ENCODE results near the gene RIT1.

GRCh38 chr1:155911156-155912055 is at the start of gene RIT1:
- TF ChIP-seq, protein P1, sequence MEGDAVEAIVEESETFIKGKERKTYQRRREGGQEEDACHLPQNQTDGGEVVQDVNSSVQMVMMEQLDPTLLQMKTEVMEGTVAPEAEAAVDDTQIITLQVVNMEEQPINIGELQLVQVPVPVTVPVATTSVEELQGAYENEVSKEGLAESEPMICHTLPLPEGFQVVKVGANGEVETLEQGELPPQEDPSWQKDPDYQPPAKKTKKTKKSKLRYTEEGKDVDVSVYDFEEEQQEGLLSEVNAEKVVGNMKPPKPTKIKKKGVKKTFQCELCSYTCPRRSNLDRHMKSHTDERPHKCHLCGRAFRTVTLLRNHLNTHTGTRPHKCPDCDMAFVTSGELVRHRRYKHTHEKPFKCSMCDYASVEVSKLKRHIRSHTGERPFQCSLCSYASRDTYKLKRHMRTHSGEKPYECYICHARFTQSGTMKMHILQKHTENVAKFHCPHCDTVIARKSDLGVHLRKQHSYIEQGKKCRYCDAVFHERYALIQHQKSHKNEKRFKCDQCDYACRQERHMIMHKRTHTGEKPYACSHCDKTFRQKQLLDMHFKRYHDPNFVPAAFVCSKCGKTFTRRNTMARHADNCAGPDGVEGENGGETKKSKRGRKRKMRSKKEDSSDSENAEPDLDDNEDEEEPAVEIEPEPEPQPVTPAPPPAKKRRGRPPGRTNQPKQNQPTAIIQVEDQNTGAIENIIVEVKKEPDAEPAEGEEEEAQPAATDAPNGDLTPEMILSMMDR (IDR thresholded peaks at IDR 0.05; ENCODE audit: low read depth, low read length), result no peak
- TF ChIP-seq EZH2phosphoT487 (IDR thresholded peaks at IDR 0.05; ENCODE audit: low read depth), result no peak
